Stimulated activated naive CD8-positive, alpha-beta T cell treated with anti-CD3 and anti-CD28 coated beads, Interleukin-15, Interleukin-2, amounts not matched to agents 100 ng/mL and 50 ng/mL, for 24 hours (primary cell): ENCODE measurements around the gene BICD1.

Experiments used
- H3K27ac Mint-ChIP-seq: one replicate; pipeline ENCODE4 v1.8.0; 2021; ENCODE audit warnings: mild to moderate bottlenecking, mixed read lengths
- H3K27me3 Mint-ChIP-seq: one replicate; pipeline ENCODE4 v1.8.0; 2021; ENCODE audit warnings: mixed read lengths
- H3K36me3 Mint-ChIP-seq: one replicate; pipeline ENCODE4 v1.8.0; 2021; ENCODE audit warnings: low read depth, mixed read lengths
- H3K4me1 Mint-ChIP-seq: one replicate; pipeline ENCODE4 v1.8.0; 2021; ENCODE audit warnings: low read depth, mixed read lengths
- H3K4me3 Mint-ChIP-seq: one replicate; pipeline ENCODE4 v1.8.0; 2021; ENCODE audit warnings: mild to moderate bottlenecking, mixed read lengths
- H3K9me3 Mint-ChIP-seq: one replicate; pipeline ENCODE4 v1.8.0; 2021; ENCODE audit warnings: mixed read lengths

BICD1 gene

DNA sequence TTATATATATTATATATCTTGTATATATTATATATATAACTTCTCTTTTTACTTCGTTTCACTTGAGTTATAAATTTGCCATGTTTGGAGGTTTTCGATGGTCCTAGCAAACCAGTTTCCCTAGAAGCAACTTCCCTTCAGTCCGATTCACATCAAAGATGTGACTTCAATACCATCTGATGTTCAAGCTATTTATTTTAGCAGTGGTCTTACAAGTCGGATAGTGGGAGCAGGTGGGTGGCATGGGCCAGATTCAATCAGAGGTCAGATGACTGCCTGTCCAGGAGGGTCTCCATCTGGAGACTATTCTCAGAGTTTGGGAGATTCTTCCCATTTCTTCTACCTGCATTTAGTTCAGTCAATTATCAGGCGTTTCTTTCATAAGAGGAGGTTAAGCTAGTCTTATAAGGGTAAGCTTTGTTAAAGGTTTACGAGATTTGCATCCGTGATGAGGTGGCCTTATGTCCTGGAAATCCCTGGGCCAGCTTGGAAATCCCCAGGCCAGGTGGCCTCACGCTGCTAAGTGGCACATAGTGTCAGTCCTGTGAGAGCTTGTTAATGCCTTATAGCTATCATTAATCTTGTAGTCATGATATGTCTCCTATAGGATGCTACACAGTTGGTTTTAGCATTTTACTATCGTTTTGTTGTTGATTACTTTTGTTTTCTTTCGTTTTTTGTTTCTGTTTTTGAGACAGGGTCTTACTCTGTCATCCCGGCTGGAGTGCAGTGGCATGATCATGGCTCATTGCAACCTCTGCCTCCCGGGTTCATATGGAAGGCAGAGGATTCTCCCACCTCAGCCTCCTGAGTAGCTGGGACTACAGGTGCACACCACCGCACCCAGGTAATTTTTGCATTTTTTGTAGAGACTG, 145.8 kb downstream of the BICD1 start:
- no peaks in the 10 kb centered on the region for H3K4me1 Mint-ChIP-seq
- H3K27ac Mint-ChIP-seq = no peak overlapping the region
- no peaks in the 10 kb centered on the region for H3K27me3 Mint-ChIP-seq
- no peaks in the 10 kb centered on the region for H3K9me3 Mint-ChIP-seq
- H3K4me3 Mint-ChIP-seq = no peak overlapping the region
- peaks cover 18% of the 10 kb centered on the region for H3K36me3 Mint-ChIP-seq

DNA sequence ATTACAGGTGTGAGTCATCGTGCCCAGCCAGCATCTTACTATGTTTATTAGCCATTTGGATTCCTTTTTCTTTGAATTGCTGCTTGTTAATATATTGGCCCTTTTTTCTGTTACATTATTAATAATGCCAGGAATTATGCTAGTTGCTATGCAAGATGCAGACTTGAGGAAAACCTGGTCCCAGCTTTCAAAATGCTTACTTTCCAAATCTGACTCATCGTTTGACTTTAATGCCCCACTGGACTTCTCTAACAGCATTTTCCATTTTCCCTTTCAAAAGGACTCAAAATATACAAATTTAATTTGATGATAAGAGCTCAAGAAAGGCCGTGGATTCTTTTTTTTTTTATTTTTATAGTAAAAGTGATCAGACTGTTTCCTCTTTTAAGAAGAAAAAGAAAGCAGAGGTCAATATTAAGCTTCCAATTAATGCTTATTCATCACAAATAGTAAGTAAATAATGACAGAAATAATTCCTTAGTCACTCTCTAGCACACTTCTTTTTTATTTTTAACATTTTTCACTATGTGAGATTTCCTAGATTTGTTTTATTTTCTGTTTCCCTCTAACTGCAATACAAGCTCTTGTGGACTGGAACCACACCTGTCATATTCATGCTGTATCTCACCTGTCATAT, 146.6 kb downstream of the BICD1 start:
- peaks cover 18% of the 10 kb centered on the region for H3K36me3 Mint-ChIP-seq
- H3K4me1 Mint-ChIP-seq = peaks cover 5% of the 10 kb centered on the region
- no peak overlapping the region for H3K27ac Mint-ChIP-seq
- no peaks in the 10 kb centered on the region for H3K27me3 Mint-ChIP-seq
- no peak overlapping the region for H3K4me3 Mint-ChIP-seq
- H3K9me3 Mint-ChIP-seq = peaks cover under 1% of the 10 kb centered on the region

DNA sequence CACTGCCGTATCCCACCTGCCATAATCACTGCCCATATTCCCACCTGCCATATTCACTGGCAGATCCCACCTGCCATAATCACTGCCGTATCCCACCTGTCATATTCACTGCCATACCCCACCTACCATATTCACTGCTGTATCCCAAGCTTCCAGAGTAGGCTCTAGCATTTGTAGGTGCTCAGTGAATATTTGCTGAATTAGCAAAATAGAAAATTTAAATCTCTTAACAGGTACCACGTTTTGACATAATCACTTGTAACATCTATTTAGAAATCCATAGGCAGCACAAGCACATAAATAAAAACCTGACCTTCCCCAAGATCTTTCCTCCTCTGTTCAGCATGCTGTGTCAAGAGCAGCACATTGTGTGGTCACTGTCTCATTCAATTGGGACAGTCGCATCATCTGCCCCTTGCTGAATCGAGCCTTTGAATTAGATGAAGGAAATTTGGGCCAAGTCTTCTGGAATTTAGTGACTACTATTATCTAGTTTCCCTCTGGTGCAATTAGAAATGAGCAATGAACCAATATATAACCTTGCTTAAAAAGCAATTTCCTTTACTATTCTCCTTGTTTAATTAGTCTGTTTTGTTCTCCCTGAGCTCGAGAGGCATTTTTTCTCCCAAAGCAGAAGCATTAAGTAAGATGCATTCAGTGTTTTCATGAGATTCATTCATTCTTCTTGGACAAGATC, 147.8 kb downstream of the BICD1 start:
- Mint-ChIP-seq H3K4me3 (no peak overlapping the region), H3K36me3 (peaks cover 18% of the 10 kb centered on the region), H3K27ac (no peak overlapping the region), H3K9me3 (peaks cover 7% of the 10 kb centered on the region), H3K4me1 (peaks cover 10% of the 10 kb centered on the region), H3K27me3 (no peaks in the 10 kb centered on the region)

DNA sequence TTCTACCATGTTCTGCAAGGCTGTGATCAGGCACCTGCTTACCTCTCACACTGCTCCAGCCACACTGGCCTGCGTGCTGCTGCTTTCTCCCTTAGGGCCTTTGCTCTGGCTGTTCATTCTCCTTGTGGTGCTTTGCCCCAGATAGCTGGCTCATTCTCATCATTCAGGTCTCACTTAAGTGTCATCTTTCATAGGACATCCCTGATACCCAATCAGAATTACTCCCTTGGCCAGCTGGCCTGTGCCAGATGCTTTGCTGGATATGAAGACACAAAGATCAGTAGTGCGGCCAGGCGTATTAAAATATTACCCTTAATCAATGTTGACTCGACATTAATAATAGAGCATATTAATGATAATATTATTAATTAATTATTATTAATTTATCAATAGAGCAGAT, 148.9 kb downstream of the BICD1 start:
- H3K4me3 Mint-ChIP-seq = no peak overlapping the region
- H3K27me3 Mint-ChIP-seq = no peaks in the 10 kb centered on the region
- H3K4me1 Mint-ChIP-seq = peaks cover 10% of the 10 kb centered on the region
- H3K27ac Mint-ChIP-seq = no peak overlapping the region
- peaks cover 18% of the 10 kb centered on the region for H3K36me3 Mint-ChIP-seq
- H3K9me3 Mint-ChIP-seq = peaks cover 9% of the 10 kb centered on the region

DNA sequence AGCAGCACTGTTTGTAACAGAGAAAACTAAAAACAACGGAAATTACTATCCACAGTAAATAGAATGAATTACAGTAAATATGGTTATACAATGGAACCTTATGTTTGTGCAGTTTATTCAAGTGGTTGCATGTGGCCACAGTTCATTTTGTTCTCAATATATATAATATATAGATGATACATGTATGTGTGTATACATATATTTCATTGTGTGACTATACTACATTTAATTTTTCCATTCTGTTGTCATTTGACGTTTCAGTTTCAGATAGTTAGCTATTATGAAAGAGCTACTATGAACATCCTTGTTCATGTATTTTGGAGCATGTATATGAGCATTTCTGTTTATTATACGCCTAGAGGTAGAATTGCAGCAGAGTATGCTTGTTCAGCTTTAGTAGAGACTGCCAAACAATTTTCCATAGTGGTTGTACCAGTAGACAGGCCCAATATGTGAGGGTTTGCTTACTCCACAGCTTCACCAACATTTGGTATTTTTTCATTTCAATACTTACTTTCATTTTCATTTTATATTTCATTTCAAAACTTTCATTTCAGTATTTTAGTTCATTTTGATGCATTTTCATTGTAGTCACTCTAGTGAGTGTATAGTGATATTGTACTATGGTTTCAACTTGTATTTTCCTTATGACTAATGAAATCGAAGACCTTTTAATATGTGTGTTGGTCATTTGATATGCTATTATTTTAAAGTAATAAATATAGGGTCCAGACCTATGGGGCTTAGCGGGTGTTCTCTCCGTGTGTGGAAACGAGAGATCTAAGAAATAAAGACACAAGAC, 151.2 kb downstream of the BICD1 start:
- Mint-ChIP-seq H3K27ac (no peak overlapping the region), H3K9me3 (peaks cover 9% of the 10 kb centered on the region), H3K27me3 (no peaks in the 10 kb centered on the region), H3K4me3 (no peak overlapping the region), H3K4me1 (peaks cover 10% of the 10 kb centered on the region), H3K36me3 (peaks cover 18% of the 10 kb centered on the region)

DNA sequence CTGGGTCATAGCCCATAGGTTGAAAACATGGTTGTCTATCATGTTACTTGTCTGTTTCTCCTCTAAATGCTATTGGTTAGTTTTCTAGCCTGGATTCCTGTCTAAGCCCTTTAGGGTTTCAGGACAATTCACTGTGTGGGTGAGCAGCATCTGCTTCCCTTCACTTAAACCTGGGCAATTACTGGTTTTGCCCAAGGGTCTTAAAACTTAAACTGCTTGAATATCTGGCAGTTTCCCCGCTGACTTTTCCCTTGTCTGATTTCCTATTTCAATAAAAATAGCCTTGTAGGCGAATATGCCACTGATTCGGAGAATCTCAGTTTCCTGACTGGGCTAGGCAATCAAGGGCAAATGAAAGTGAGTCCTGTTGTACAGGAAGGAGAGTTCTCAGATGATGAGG, 154.0 kb downstream of the BICD1 start:
- Mint-ChIP-seq H3K4me3 (no peak overlapping the region), H3K36me3 (peaks cover 5% of the 10 kb centered on the region), H3K4me1 (peaks cover 17% of the 10 kb centered on the region), H3K27me3 (no peaks in the 10 kb centered on the region), H3K9me3 (peaks cover 9% of the 10 kb centered on the region), H3K27ac (no peak overlapping the region)

DNA sequence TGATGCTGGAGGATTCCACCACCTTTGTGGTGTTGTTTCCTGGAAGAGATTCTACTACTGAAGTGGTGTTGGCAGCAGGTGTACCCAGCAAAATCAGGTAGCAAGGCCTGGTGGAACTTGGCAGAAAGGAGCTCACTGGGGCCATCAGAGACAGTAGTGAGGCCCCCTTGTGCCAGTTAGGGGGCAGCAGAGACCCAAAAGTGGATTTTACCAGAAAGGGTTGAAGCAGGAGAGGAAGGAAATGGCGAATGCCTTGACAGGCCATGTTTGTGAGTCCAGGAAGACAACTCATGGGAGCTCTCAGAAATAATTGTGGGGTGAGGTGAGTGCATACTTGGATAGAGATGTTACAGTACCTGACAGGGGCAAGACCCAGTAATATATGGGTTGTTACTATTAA, 155.0 kb downstream of the BICD1 start:
- no peaks in the 10 kb centered on the region for H3K36me3 Mint-ChIP-seq
- peaks cover 9% of the 10 kb centered on the region for H3K9me3 Mint-ChIP-seq
- no peak overlapping the region for H3K27ac Mint-ChIP-seq
- H3K4me3 Mint-ChIP-seq = no peak overlapping the region
- H3K4me1 Mint-ChIP-seq = peaks cover 21% of the 10 kb centered on the region
- H3K27me3 Mint-ChIP-seq = no peaks in the 10 kb centered on the region

DNA sequence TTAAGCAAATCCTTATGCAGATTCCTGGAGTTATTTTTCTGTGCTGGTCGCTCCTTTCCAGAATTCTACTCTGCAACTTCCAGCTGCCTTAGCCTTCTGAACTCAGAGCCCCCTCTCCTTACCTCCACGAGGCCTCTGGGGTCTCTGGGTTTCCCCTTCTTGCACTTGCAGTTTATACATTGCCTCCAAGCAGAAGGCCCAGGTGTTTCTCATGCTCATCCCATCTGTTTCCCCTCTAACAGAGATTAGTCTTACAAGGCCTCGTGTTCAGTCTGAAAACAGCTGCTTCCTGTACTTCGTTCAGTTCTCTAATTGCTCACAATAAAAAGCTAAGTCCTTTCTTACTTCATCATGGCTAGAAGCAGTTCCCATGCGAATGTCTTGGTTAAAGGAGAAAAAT, 158.3 kb downstream of the BICD1 start:
- H3K27me3 Mint-ChIP-seq = no peaks in the 10 kb centered on the region
- peaks cover 10% of the 10 kb centered on the region for H3K4me1 Mint-ChIP-seq
- H3K4me3 Mint-ChIP-seq = no peak overlapping the region
- H3K36me3 Mint-ChIP-seq = no peaks in the 10 kb centered on the region
- H3K27ac Mint-ChIP-seq = peak overlapping the region; percentile 12
- H3K9me3 Mint-ChIP-seq = no peaks in the 10 kb centered on the region

DNA sequence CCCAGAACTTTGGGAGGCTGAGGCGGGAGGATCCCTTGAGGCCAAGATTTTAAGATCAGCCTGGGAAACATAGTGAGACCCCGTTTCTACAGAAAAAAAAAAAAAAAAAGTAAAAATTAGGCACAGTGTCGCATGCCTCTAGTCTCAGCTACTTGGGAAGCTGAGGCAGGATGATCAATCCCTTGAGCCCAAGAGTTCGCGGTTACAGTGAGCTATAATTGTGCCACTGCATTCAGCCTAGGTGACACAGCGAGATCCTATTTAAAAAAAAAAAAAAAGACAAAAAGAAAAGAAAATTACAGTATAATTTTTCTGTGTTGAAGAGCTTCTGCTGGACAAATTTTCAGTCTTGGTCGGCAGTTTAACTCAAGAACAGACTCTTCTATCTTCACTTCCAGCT, 158.8 kb downstream of the BICD1 start:
- Mint-ChIP-seq H3K27me3 (no peaks in the 10 kb centered on the region), H3K4me1 (peaks cover 10% of the 10 kb centered on the region), H3K36me3 (no peaks in the 10 kb centered on the region), H3K9me3 (no peaks in the 10 kb centered on the region), H3K27ac (peak overlapping the region; percentile 32), H3K4me3 (peak overlapping the region; percentile 32)

DNA sequence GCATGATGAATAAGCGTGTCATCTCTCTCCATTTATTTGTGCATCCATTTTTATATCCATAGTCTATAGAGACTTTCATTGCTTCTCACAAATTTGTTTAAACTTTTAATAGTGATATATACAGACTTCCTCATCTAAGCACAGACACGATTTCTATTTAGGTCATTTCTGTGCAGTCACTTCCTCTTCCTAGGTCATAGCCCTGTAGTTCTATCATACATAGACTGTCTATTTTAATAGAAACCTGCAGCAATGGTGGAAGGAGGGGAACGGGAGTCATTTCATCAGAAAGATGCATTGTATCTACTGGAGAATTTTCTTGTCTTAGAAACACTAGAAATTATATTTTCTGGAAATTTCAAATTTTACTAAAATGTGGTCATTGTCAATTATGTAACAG, 159.3 kb downstream of the BICD1 start:
- no peaks in the 10 kb centered on the region for H3K27me3 Mint-ChIP-seq
- peak overlapping the region; percentile 32 for H3K27ac Mint-ChIP-seq
- H3K36me3 Mint-ChIP-seq = no peaks in the 10 kb centered on the region
- H3K9me3 Mint-ChIP-seq = no peaks in the 10 kb centered on the region
- peaks cover 10% of the 10 kb centered on the region for H3K4me1 Mint-ChIP-seq
- H3K4me3 Mint-ChIP-seq = peak overlapping the region; percentile 32

DNA sequence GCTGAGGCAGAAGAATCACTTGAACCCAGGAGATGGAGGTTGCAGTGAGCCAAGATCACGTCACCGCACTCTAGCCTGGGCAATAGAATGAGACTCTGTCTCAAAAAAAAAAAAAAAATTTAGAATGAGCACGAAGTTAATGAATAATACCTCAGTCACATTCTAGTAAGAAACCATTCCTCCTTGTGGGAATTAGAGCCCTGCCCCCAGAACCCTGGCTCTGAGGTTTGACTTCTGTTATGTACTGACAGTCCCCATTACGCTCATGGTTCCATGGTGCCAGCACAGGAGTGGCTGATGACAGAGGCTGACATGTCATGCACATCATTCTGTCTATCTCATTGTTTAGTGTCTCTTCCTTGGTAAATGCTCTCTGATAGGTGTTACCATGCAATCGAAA, 160.1 kb downstream of the BICD1 start:
- Mint-ChIP-seq H3K27me3 (no peaks in the 10 kb centered on the region), H3K4me1 (peaks cover 16% of the 10 kb centered on the region), H3K27ac (no peak overlapping the region), H3K9me3 (no peaks in the 10 kb centered on the region), H3K4me3 (no peak overlapping the region), H3K36me3 (no peaks in the 10 kb centered on the region)

DNA sequence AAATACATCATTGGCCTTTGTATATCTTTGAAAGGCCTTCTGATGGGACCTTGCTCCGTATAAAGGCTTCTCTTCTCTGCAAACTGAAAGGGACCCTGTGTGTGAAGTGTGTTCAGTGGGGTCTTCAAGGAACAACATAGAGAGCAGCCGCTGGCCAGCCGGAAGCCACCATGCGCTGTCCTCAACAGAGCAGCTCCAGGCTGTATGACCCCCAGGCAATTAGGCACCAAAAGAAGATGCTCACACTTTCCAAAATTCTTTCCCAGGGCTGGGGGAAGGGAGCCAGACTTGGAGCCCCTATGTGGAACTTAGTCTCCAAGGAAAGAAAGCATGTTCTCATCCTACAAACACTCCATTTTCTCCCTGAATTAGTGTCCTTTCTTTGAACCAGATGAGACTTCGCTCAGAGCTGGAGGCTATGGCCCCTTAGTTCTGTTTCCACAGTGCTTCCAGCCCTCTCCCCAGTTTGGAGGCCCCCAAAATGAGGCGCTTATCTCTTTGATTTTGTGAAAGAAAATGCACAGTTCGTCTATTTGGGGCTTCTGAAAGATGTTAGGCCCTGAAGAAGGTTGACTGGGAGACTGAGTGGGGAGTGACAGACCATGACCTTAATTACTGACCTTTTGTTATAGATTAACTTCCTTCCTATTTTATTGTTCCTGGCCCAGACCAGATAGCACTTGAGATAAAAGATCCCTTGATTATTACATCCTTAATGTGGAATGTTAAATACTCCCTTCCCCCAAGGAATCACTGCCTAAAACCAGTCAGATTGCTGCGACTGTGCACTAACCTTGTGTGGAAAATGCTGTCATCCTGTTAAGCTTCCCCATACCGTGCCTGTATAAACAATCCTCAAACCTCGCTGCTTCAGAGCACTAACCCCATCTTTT, 164.4 kb downstream of the BICD1 start:
- no peaks in the 10 kb centered on the region for H3K27me3 Mint-ChIP-seq
- no peaks in the 10 kb centered on the region for H3K36me3 Mint-ChIP-seq
- H3K4me1 Mint-ChIP-seq = peaks cover 29% of the 10 kb centered on the region
- H3K4me3 Mint-ChIP-seq = no peak overlapping the region
- H3K27ac Mint-ChIP-seq = no peak overlapping the region
- no peaks in the 10 kb centered on the region for H3K9me3 Mint-ChIP-seq

DNA sequence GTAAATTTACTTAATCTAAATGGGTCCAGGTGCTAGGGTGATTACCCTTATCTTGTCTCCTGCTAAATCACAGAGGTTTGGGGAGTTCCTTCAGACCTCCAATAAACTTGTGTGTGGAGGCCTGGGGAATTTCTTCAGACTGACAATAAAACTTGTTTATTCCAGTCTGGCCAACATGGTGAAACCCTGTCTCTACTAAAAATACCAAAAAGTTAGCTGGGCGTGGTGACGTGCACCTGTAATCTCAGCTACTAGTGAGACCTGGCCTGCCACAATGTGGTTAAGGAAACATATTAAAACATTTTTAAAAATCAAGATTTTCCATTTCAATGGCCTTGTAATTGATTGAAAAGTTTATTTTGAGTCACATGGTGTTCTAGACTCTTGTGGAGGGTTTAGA, 165.8 kb downstream of the BICD1 start:
- Mint-ChIP-seq H3K36me3 (no peaks in the 10 kb centered on the region), H3K27ac (peak overlapping the region; percentile 88), H3K4me3 (no peak overlapping the region), H3K27me3 (no peaks in the 10 kb centered on the region), H3K4me1 (peaks cover 29% of the 10 kb centered on the region), H3K9me3 (no peaks in the 10 kb centered on the region)

DNA sequence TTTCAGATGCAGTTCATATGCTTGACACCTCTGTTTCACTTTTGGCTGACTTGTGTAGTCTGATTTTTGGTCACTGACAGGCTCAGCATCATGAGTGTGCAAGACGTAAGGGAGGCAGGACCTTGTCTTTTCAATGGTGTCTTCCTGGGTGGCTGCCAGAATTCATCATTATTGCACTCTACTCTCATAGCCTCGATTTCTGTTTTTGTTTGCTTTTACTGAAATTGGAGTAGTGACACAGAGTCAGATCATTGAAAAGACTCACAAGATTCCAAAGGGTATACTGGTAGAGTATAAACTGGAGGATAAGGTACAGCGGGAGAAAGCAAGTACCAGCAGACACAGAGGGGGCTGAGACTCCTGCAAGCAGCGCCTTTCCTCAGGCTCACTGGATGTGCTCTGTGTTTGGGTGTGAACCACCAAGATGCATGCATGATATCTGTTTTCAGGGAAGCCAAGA, 166.4 kb downstream of the BICD1 start:
- H3K27ac Mint-ChIP-seq = peak overlapping the region; percentile 88
- H3K27me3 Mint-ChIP-seq = no peaks in the 10 kb centered on the region
- no peaks in the 10 kb centered on the region for H3K9me3 Mint-ChIP-seq
- peaks cover 29% of the 10 kb centered on the region for H3K4me1 Mint-ChIP-seq
- peak overlapping the region; percentile 10 for H3K4me3 Mint-ChIP-seq
- peaks cover 2% of the 10 kb centered on the region for H3K36me3 Mint-ChIP-seq
